Osteoblast (primary cell): ENCODE data around the gene PPME1. TPM values are rescaled to one million over a fixed set of nuclear protein-coding genes. Genes with fewer than 3 reads are reported as not detected.

Experiments
- DNase-seq: peaks from one replicate; pipeline ENCODE4 v3.0.0; 2011; ENCODE audit warnings: low spot score, mixed read lengths; ENCODE audit not compliant: insufficient read length; ENCODE audit errors: missing footprints
- H2AFZ ChIP-seq: 2 replicates; pipeline ENCODE4 v1.6.0; 2011; ENCODE audit warnings: mild to moderate bottlenecking, low read length
- H3K27ac ChIP-seq: 2 replicates; pipeline ENCODE4 v1.5.1; 2011; ENCODE audit warnings: mild to moderate bottlenecking, low read depth, low read length, moderate library complexity
- H3K27me3 ChIP-seq: 2 replicates; pipeline ENCODE4 v1.6.0; 2012; ENCODE audit warnings: mild to moderate bottlenecking, control low read depth, inconsistent platforms, low read length, moderate library complexity; ENCODE audit not compliant: insufficient read depth
- H3K36me3 ChIP-seq: 2 replicates; pipeline ENCODE4 v1.5.1; 2011; ENCODE audit warnings: mild to moderate bottlenecking, low read length, control low read depth, moderate library complexity; ENCODE audit not compliant: insufficient read depth
- H3K4me1 ChIP-seq: 2 replicates; pipeline ENCODE4 v1.5.1; 2011; ENCODE audit warnings: mild to moderate bottlenecking, low read length, control low read depth, moderate library complexity; ENCODE audit not compliant: insufficient read depth
- H3K4me2 ChIP-seq: 2 replicates; pipeline ENCODE4 v1.6.0; 2011; ENCODE audit warnings: mild to moderate bottlenecking, low read length; ENCODE audit not compliant: insufficient read depth
- H3K4me3 ChIP-seq: fragments of 200-600 bp; sonication (generic); 3 replicates; pipeline ENCODE4 v1.5.1; 2012; ENCODE audit warnings: mild to moderate bottlenecking, low read length, inconsistent platforms; ENCODE audit not compliant: insufficient read depth
- H3K79me2 ChIP-seq: 2 replicates; pipeline ENCODE4 v1.6.0; 2012; ENCODE audit warnings: mild to moderate bottlenecking, low read length, control low read depth, inconsistent platforms; ENCODE audit not compliant: insufficient read depth
- H3K9me3 ChIP-seq: 2 replicates; pipeline ENCODE4 v1.5.1; 2011; ENCODE audit warnings: low read depth, low read length, control low read depth
- H4K20me1 ChIP-seq: 2 replicates; pipeline ENCODE4 v1.6.0; 2012; ENCODE audit warnings: mild to moderate bottlenecking, low read length, control low read depth; ENCODE audit not compliant: insufficient read depth
- total RNA-seq: library from RNA; depleted of rRNA; stranded (reverse); fragments of >200 nt; gene quantifications from 2 replicates; pipeline ENCODE4 v1.2.3, GENCODE V29; 2012
- TF ChIP-seq, protein P1 (sequence below): IDR thresholded peaks from 2 replicates; pipeline ENCODE4 v1.5.1; 2011; ENCODE audit warnings: mild to moderate bottlenecking, low read depth, low read length, moderate library complexity; ENCODE audit errors: extremely low read depth

The PPME1 gene
- total RNA-seq, 1 donor, result 18.5 TPM

DNA sequence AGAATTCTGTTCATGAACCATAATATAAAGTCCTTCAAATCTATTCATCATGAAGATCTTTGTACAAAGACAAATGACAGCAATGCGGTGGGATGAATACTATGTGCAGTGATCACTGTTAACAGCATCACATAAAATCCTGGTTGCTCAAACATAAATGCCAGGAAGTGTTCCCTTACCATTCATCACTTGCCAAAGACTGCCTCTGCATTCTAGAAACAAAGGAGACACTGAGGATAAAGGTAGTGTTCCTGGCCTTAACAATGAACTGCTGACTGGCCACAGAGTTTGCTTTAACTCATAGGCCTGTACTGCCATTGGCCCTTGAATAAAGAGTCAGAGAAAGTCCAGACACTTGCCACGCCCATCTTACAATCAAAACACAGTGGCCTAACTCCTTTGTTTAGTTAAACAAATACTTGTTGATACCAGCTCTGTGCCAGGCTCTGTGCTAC is 29.8 kb upstream of the PPME1 start:
- Histone ChIP-seq H3K4me3 (no peak overlapping the region), H3K27ac (no peak overlapping the region), H3K4me2 (no peak overlapping the region), H3K79me2 (peaks cover 7% of the 10 kb centered on the region), H3K36me3 (no peaks in the 10 kb centered on the region), H2AFZ (no peak overlapping the region), H3K9me3 (no peaks in the 10 kb centered on the region), H3K4me1 (peaks cover 30% of the 10 kb centered on the region), H4K20me1 (no peaks in the 10 kb centered on the region), H3K27me3 (no peaks in the 10 kb centered on the region)
- TF ChIP-seq, protein P1, sequence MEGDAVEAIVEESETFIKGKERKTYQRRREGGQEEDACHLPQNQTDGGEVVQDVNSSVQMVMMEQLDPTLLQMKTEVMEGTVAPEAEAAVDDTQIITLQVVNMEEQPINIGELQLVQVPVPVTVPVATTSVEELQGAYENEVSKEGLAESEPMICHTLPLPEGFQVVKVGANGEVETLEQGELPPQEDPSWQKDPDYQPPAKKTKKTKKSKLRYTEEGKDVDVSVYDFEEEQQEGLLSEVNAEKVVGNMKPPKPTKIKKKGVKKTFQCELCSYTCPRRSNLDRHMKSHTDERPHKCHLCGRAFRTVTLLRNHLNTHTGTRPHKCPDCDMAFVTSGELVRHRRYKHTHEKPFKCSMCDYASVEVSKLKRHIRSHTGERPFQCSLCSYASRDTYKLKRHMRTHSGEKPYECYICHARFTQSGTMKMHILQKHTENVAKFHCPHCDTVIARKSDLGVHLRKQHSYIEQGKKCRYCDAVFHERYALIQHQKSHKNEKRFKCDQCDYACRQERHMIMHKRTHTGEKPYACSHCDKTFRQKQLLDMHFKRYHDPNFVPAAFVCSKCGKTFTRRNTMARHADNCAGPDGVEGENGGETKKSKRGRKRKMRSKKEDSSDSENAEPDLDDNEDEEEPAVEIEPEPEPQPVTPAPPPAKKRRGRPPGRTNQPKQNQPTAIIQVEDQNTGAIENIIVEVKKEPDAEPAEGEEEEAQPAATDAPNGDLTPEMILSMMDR, result no peak
- DNase-seq, result no peak

DNA sequence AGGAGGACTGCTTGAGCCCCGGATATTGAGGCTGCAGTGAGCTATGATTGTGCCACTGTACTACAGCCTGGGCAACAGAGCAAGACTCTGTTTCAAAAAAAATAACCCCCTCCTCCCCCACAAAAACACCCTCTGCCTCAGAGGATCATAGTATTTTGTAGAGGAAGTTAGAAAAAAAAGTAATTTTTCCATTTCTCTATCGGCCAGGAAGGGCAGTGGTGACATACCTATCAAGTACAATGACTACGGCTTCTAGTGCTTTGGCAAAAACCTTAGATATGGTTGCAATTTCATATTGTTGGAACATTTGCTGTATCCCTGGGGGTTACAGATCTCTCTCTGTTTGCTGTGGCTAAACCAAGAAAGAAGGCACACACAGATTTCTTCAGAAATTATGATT is 29.2 kb upstream of the PPME1 start:
- no peak overlapping the region for H3K27ac ChIP-seq
- DNase-seq, result no peak

DNA sequence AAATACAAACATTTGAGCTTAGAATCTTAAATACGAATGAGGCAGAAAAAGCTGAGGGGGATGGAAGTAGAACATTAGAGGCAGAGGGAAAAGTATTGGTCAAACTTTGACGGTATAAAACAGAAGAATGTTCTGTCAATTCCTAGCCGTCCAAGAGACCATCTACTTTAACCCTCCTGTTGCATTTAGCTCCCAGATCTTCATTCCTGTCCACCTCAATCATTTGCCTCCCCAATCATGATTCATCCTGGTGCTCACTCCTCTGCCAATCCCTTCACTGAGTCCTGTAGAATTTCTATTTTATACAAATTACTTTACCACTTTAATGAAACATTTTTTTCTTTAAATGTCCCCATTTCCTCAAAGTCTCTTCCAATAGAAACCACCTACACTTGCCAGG is 28.5 kb upstream of the PPME1 start:
- Histone ChIP-seq H3K79me2 (peaks cover 7% of the 10 kb centered on the region), H2AFZ (no peak overlapping the region), H3K4me2 (peak overlapping the region; percentile 62), H3K27ac (peak overlapping the region; percentile 43), H3K9me3 (no peaks in the 10 kb centered on the region), H3K4me3 (no peak overlapping the region), H3K4me1 (peaks cover 37% of the 10 kb centered on the region), H4K20me1 (no peaks in the 10 kb centered on the region), H3K27me3 (no peaks in the 10 kb centered on the region), H3K36me3 (no peaks in the 10 kb centered on the region)
- DNase-seq, result peak; percentile 58
- TF ChIP-seq, protein P1, result no peak

More for the DNA sequence above, 29.2 kb upstream of the PPME1 start:
- Histone ChIP-seq H3K4me1 (peaks cover 30% of the 10 kb centered on the region), H3K4me3 (no peak overlapping the region), H3K9me3 (no peaks in the 10 kb centered on the region), H3K4me2 (no peak overlapping the region), H4K20me1 (no peaks in the 10 kb centered on the region), H3K27me3 (no peaks in the 10 kb centered on the region), H3K79me2 (peaks cover 7% of the 10 kb centered on the region), H3K36me3 (no peaks in the 10 kb centered on the region), H2AFZ (no peak overlapping the region)
- TF ChIP-seq, protein P1, result no peak

DNA sequence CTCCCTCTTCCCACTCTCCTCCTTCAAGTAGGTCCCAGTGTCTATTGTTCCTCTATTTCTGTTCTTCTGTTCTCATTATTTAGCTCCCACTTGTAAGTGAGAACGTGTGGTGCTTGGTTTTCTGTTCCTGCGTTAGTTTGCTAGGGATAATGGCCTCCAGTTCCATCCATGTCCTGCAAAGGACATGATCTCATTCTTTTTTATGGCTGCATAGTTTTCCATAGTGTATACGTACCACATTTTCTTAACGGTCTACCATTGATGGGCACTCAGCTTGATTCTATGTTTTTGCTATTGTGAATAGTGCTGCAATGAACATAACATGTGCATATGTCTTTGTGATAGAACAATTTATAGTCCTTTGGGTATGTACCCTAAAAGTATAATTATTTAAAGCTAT is 26.5 kb upstream of the PPME1 start:
- Histone ChIP-seq H3K36me3 (no peaks in the 10 kb centered on the region), H2AFZ (no peak overlapping the region), H3K27ac (no peak overlapping the region), H4K20me1 (no peaks in the 10 kb centered on the region), H3K4me1 (peaks cover 30% of the 10 kb centered on the region), H3K9me3 (no peaks in the 10 kb centered on the region), H3K27me3 (no peaks in the 10 kb centered on the region), H3K4me3 (no peak overlapping the region), H3K79me2 (peaks cover 7% of the 10 kb centered on the region), H3K4me2 (no peak overlapping the region)
- TF ChIP-seq, protein P1, result no peak
- DNase-seq, result no peak
